Lower leg skin (tissue), 4 donors: ENCODE results near the gene SLIT3. TPM values are rescaled to one million over a fixed set of nuclear protein-coding genes. Genes with fewer than 3 reads are reported as not detected.

Source experiments
- DNase-seq, 2 donors: peaks; one replicate each; pipeline ENCODE4 v3.0.0-alpha.2; 2019; ENCODE audit warnings: low spot score in 2 of 2
- H3K4me3 ChIP-seq: fragments of 200-600 bp; sonication (generic); 2 replicates; pipeline ENCODE4 v1.5.1; 2017; ENCODE audit warnings: mild to moderate bottlenecking, low read depth; ENCODE audit not compliant: poor library complexity, severe bottlenecking
- POLR2A ChIP-seq, 2 donors: fragments of 450-650 bp; IDR thresholded peaks; one replicate each; pipeline ENCODE4 v1.6.1; 2016 to 2017; ENCODE audit warnings: antibody characterized with exemption in 2 of 2, mild to moderate bottlenecking in 1 of 2, moderate library complexity in 1 of 2
- WGBS, 2 donors: methylation state at CpG; one replicate each; pipeline ENCODE4 v1.1.5; 2018; 5-methylcytosine and 5-hydroxymethylcytosine counted together
- intact Hi-C: fragments of 100-400 bp; cut with DNase I; formaldehyde crosslinking; loops from one replicate; pipeline ENCODE4 v1.15.0; 2023; ENCODE audit warnings: low total_unique reads
- total RNA-seq, 4 donors: library from RNA; depleted of rRNA; stranded (reverse); fragments of >200 nt; gene quantifications; one replicate each; pipeline ENCODE4 v1.1.0, GENCODE V29; 2016
- TF ChIP-seq, protein P1 (sequence below), 3 donors: fragments of 450-650 bp; IDR thresholded peaks; one replicate each; pipeline ENCODE4 v1.5.1; 2016; ENCODE audit warnings: antibody characterized with exemption in 3 of 3, mild to moderate bottlenecking in 3 of 3, moderate library complexity in 2 of 3

The SLIT3 gene
- total RNA-seq, 4 donors from 2014 or later = 12.4 to 66.0 (median 22.8) TPM

DNA sequence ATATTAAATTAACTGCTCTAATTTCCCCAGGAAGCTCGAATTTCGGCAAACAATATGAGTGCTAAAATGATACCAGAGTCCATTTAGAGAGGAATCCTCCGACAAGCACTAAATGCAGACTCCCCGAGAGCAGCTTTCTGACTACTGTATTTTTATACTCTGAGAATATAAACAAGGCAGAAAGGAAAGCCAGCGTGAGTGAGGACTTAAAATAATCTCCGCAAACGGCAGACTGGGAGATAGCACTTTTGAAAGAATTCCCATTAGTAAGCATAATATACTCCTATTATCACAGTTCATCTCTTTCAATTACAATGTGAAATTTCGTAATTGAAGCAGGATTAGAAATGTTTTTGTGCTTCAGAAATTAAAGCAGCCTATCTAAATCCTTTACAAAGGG is 452.4 kb downstream of the SLIT3 start:
- WGBS, 2 donors = 82 to 83% methylated on average over 8 of the region's 8 CpGs
- TF ChIP-seq POLR2A (IDR thresholded peaks at IDR 0.05) = no peak
- TF ChIP-seq, protein P1, sequence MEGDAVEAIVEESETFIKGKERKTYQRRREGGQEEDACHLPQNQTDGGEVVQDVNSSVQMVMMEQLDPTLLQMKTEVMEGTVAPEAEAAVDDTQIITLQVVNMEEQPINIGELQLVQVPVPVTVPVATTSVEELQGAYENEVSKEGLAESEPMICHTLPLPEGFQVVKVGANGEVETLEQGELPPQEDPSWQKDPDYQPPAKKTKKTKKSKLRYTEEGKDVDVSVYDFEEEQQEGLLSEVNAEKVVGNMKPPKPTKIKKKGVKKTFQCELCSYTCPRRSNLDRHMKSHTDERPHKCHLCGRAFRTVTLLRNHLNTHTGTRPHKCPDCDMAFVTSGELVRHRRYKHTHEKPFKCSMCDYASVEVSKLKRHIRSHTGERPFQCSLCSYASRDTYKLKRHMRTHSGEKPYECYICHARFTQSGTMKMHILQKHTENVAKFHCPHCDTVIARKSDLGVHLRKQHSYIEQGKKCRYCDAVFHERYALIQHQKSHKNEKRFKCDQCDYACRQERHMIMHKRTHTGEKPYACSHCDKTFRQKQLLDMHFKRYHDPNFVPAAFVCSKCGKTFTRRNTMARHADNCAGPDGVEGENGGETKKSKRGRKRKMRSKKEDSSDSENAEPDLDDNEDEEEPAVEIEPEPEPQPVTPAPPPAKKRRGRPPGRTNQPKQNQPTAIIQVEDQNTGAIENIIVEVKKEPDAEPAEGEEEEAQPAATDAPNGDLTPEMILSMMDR (IDR thresholded peaks at IDR 0.05) = no peak

DNA sequence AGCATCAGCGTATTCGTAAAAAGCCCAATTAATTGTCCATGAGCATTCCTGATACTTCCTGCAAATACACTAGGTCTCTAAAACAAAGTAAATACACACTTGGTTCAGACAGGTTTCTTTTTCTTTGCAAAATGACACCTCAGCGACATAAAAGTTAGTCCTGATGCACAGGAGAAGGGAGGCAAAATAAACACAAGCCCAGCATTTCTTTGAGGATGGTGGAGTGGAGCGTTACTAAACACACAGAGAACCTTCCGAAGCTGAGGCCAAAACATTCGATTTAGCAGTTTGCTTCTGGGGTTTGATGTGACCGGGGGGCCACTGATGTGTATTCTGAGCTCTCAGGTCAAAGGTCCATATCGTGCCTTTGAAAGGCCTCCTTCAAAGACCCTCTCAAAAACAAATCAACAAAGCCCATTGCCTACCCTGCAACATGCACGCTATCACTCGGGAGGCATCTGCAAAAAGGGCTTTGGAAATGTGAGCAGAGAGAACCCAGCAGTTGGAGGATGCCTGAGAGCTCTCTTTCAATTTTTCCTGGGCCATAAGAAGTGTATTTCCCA is 453.3 kb downstream of the SLIT3 start:
- H3K4me3 ChIP-seq = no peak overlapping the region
- TF ChIP-seq, protein P1 (IDR thresholded peaks at IDR 0.05) = no peak
- TF ChIP-seq POLR2A (IDR thresholded peaks at IDR 0.05) = no peak
- intact Hi-C loops = no loop called here
- WGBS, 2 donors = 81 to 89% methylated on average over 10 of the region's 10 CpGs
- DNase-seq = no peak

More for the DNA sequence above, 452.4 kb downstream of the SLIT3 start:
- intact Hi-C loops = no loop called here
- no peak for DNase-seq
- no peak overlapping the region for H3K4me3 ChIP-seq

DNA sequence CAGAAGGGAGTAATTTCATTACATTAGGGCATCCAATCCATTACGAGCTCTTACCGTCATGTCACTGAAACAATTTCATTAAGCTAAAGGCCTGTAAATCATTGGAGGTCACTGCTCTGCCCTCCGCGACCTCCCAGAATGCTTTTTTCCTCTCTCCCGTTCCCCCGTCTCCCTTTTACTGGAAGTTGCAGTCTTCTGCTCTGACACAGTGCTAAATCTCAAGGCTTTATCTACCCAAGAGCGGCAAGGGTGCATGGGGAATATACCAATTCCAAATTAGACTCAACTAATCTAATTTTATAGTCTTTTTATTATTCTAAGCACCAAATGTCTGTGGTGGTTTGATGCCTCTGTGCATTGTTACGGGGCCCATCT is 456.0 kb downstream of the SLIT3 start:
- no peak for DNase-seq
- intact Hi-C loops = no loop called here
- WGBS, 2 donors = 80 to 83% methylated on average over 8 of the region's 8 CpGs
- TF ChIP-seq, protein P1 (IDR thresholded peaks at IDR 0.05) = no peak
- no peak for TF ChIP-seq POLR2A (IDR thresholded peaks at IDR 0.05)
- H3K4me3 ChIP-seq = no peak overlapping the region

DNA sequence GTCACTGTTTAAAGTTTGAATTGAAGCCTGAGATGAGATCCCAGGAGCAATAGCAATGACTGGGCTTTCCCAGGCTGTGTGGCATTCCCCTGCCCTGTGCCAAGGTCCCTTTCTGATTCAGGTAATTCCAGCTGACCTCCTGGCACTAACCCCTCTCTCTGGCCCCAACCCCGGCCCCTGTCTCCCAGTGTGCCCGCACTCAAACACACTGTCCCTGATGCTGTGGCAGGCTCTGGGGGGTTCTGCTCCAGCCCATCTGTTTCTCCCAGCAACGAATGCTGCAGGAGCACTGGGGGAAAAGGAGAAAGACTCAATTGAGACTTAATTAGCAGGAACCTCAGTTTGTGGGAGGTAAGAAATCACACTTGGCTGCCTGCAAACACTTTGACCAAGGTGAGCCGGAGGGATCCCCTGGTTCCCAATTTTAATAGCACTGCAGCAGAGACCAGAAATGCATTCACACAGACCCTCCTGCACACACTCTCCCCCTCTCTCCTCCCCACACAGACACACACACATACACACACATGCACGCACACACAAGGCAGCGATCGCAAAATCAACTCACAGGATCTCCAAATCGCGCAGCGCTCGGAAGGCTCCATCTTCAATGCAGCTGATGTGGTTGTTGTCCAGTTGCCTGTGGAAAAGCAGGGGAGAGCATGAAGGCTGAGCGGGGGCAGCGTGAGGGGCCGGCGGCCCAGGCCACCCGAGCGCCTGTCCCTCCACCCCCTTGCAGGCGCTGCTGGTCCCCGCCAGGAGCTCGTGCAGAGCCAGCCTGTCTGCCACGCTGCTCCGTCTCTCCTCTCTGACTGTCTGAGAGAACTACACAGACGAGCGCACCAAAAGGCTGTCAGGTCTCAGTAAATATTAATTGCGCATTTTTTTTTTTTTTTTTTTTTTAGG is 456.7 kb downstream of the SLIT3 start:
- intact Hi-C loops = no loop called here
- DNase-seq = no peak
- TF ChIP-seq, protein P1 (IDR thresholded peaks at IDR 0.05) = no peak
- no peak for TF ChIP-seq POLR2A (IDR thresholded peaks at IDR 0.05)
- 83 to 85% methylated on average over 25 of the region's 25 CpGs for WGBS, 2 donors
- no peak overlapping the region for H3K4me3 ChIP-seq

DNA sequence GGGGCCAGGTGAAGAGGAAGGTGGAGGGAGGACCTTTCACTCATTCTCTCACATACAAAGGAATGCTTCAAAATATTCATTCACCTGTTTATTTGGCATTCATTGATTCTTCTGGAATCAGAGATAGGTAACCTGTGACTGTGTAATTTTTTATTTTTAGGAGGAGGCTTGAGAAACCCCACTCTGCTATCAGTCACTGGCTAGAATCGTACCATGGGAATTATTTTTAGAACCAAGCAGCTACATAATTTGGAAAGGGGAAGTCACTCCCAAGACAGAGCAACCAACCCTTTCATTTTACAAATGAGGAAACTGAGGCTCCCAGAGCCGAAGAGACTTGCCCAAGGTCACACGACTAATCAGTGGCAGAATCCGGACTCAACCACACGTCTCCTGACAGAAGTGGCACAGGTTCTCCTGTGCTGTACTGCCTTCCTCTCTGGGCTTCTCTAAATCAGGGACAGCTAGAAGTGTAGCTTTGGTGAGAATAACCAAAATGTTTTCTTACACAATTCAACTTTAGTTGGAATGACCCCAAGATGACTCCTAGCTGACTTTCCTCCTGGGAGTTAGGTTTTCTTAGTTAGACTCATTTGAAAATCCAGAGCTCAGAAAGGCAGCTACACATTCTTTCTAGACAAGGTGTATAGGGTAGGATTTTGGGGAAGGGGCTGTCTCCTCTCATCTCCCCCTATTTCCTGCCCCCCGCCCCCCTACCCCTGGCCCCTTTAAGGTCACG is 457.5 kb downstream of the SLIT3 start:
- intact Hi-C loops = no loop called here
- no peak for DNase-seq
- H3K4me3 ChIP-seq = no peak overlapping the region
- TF ChIP-seq, protein P1 (IDR thresholded peaks at IDR 0.05) = no peak
- no peak for TF ChIP-seq POLR2A (IDR thresholded peaks at IDR 0.05)
- WGBS, 2 donors = 77 to 81% methylated on average over 7 of the region's 7 CpGs
